Brain microvascular endothelial cell (primary cell): ENCODE data around the gene ADGRD2.

Source experiments
- DNase-seq: peaks from one replicate; pipeline ENCODE4 v3.0.0-alpha.2; 2020
- H3K27ac ChIP-seq: fragments of 250-450 bp; sonication (Bioruptor Pico); 2 replicates; pipeline ENCODE4 v1.5.1; 2020; ENCODE audit warnings: mild to moderate bottlenecking, moderate library complexity
- H3K27me3 ChIP-seq: fragments of 250-450 bp; sonication (Bioruptor Pico); replicated peaks from 2 replicates; pipeline ENCODE4 v1.5.1; 2020; ENCODE audit warnings: mild to moderate bottlenecking
- H3K36me3 ChIP-seq: fragments of 250-450 bp; sonication (Bioruptor Pico); replicated peaks from 2 replicates; pipeline ENCODE4 v1.5.1; 2020; ENCODE audit warnings: mild to moderate bottlenecking
- H3K4me3 ChIP-seq: 2 replicates; pipeline ENCODE4 v1.5.1; 2011; ENCODE audit warnings: low read depth, mild to moderate bottlenecking, control low read depth, low read length, moderate library complexity
- CTCF ChIP-seq: IDR thresholded peaks from 2 replicates; pipeline ENCODE4 v1.5.1; 2011; ENCODE audit warnings: low read depth, mild to moderate bottlenecking, moderate library complexity, low read length, control low read depth, inconsistent platforms; ENCODE audit errors: missing control alignments
- in situ Hi-C: cut with HindIII; loops from 2 replicates; pipeline ENCODE4 v1.10.0; 2017; ENCODE audit warnings: low sequenced_read_pairs, low pct_ligation_motif_present

ADGRD2 gene

GRCh38 chr9:124505901-124506346, 55.7 kb downstream of the ADGRD2 start:
- H3K36me3 ChIP-seq: no peaks in the 10 kb centered on the region
- no peak overlapping the region for H3K4me3 ChIP-seq
- in situ Hi-C loops: no loop called here
- TF ChIP-seq CTCF: no peak
- H3K27me3 ChIP-seq: peaks cover 51% of the 10 kb centered on the region
- no peak for DNase-seq
- H3K27ac ChIP-seq: no peak overlapping the region

GRCh38 chr9:124506433-124506832, 56.2 kb downstream of the ADGRD2 start:
- in situ Hi-C loops: no loop called here
- Histone ChIP-seq H3K27me3 (peaks cover 46% of the 10 kb centered on the region), H3K27ac (no peak overlapping the region), H3K4me3 (no peak overlapping the region), H3K36me3 (no peaks in the 10 kb centered on the region)
- no peak for DNase-seq
- no peak for TF ChIP-seq CTCF

DNA sequence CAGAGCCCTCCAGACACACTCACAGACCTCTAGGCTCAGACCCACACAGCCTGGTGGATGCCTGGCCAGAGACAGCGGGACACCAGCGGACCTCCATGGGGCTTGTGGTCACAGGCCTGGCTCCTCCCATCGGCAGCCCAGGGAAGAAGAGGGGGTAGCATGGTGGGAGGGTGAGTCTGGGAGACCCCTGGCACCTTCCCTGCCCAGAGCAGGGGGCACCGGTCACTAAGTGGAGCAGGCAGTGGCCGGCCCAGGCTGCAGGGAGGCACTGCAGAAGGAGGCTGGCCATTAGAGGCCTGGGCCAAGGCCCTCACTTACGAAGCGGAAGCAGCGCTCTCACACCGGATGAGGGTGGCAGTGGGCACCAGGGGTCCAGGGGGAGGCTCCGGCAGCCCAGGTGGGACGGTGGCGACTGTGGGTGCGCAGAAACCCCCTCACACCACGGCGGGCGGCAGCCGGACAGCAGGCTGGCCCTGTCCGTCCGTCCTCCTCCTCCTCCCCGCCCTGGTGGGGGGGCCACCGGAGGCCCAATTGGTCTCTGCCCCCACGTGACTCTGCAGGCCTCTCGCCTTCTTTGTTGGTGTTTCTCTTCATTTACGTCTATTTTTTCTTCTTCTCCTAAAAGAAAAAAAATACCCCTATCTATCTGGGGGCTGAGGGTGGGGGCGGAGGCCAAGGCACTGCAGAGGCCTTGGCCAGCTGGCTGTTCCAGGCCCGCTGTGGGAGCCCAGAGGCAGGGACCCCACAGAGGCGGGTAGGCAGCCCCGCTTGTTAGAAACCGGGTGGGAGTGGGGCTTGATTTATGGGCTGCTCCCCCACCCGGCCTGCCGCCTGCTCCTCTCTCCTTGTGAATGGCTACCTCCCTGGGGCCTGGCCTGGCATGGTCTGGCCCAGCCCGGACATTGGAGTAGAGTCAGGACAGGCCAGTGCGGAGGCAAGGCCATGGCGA, 57.0 kb downstream of the ADGRD2 start, which contains the start of gene NR5A1:
TSS of gene NR5A1 (minus strand) at position 469 of the 949 bp plus-strand sequence. CDS start 4,004 bp downstream, outside the sequence.
- no peak for DNase-seq
- no peak within 1 kb of the TSS for H3K4me3 ChIP-seq
- in situ Hi-C loops: no loop called here
- H3K36me3 ChIP-seq: no peaks in the 10 kb centered on the region
- no peak within 1 kb of the TSS for H3K27ac ChIP-seq
- peaks cover 38% of the 10 kb centered on the region for H3K27me3 ChIP-seq
- no peak for TF ChIP-seq CTCF

GRCh38 chr9:124507880-124508423, 57.7 kb downstream of the ADGRD2 start:
- DNase-seq: no peak
- no peak overlapping the region for H3K4me3 ChIP-seq
- H3K36me3 ChIP-seq: no peaks in the 10 kb centered on the region
- H3K27me3 ChIP-seq: peaks cover 31% of the 10 kb centered on the region
- no peak for TF ChIP-seq CTCF
- no peak overlapping the region for H3K27ac ChIP-seq
- in situ Hi-C loops: no loop called here

GRCh38 chr9:124510650-124511425, 60.6 kb downstream of the ADGRD2 start:
- no peak for DNase-seq
- H3K36me3 ChIP-seq: no peaks in the 10 kb centered on the region
- in situ Hi-C loops: no loop called here
- no peak overlapping the region for H3K27ac ChIP-seq
- no peak for TF ChIP-seq CTCF
- peaks cover 6% of the 10 kb centered on the region for H3K27me3 ChIP-seq
- H3K4me3 ChIP-seq: no peak overlapping the region
